K562 (cell line): ENCODE results near the gene GCK. TPM values are rescaled to one million over a fixed set of nuclear protein-coding genes. Genes with fewer than 3 reads are reported as not detected.

Experiments
- ATAC-seq: fragments of 200-7000 bp; cut with Tn5 transposase; 3 replicates; pipeline ENCODE4 v1.9.1; 2020; ENCODE audit warnings: moderate library complexity
- BruUV-seq: library from RNA; stranded (reverse); fragments of 400-500 nt; replicated peaks from 2 replicates; lab custom pipeline; 2021; lab: Mats Ljungman, UMichigan
- CTCF ChIA-PET: fragments of 300-600 bp; formaldehyde crosslinking; extraction: SDS; loops from one replicate; lab custom pipeline; 2021; ENCODE audit warnings: low intra/inter-chr PET ratio; lab: Yijun Ruan, JAX
- POLR2A ChIA-PET: fragments of 300-600, 350-650 bp; sonication (Branson Sonifier 250); formaldehyde crosslinking; extraction: SDS; loops from one replicate; lab custom pipeline; 2021; ENCODE audit warnings: antibody characterized with exemption, inconsistent platforms; lab: Yijun Ruan, JAX
- DNase-seq, 4 experiments: peaks; one replicate each; pipeline versions ENCODE4 v3.0.0 to v3.0.0-alpha.2; 2011 to 2018; ENCODE audit warnings: low spot score in 3 of 4, mixed read lengths in 3 of 4; ENCODE audit errors: extremely low read depth in 1 of 4
- FAIRE-seq: peaks from 2 replicates; lab custom pipeline; 2011; peaks lifted over from hg19 to GRCh38; lab: Jason Lieb, UNC
- H2AFZ ChIP-seq: 2 replicates; pipeline ENCODE4 v1.6.0; 2011; ENCODE audit warnings: low read depth, low read length, control low read depth, inconsistent platforms
- H3K27ac ChIP-seq: fragments of 200-600 bp; 3 replicates; pipeline ENCODE4 v1.8.0; 2011; ENCODE audit warnings: low read depth, mild to moderate bottlenecking, control low read depth, inconsistent platforms, low read length, moderate library complexity, mixed read lengths; ENCODE audit errors: extremely low read depth
- H3K27me3 ChIP-seq, 2 experiments: fragments of 300-600 bp in 1 of 2; 2 replicates in 1 of 2; 3 replicates in 1 of 2; pipeline versions ENCODE4 v1.6.0 to v1.8.0; 2011; ENCODE audit warnings: inconsistent platforms in 2 of 2, low read length in 2 of 2, mild to moderate bottlenecking in 1 of 2, mixed read lengths in 1 of 2, moderate library complexity in 1 of 2; ENCODE audit not compliant: control insufficient read depth in 2 of 2, insufficient read depth in 2 of 2
- H3K36me3 ChIP-seq: fragments of 300-600 bp; 3 replicates; pipeline ENCODE4 v1.8.0; 2011; ENCODE audit warnings: mild to moderate bottlenecking, low read length, inconsistent platforms; ENCODE audit not compliant: control insufficient read depth, insufficient read depth
- H3K4me1 ChIP-seq, 2 experiments: fragments of 200-600 bp in 1 of 2; replicated peaks in 1 of 2; 2 replicates in 1 of 2; 3 replicates in 1 of 2; pipeline versions ENCODE4 v1.5.1 to v1.8.0; 2011; ENCODE audit warnings: inconsistent platforms in 2 of 2, low read length in 2 of 2, mild to moderate bottlenecking in 1 of 2, mixed read lengths in 1 of 2, moderate library complexity in 1 of 2; ENCODE audit not compliant: control insufficient read depth in 2 of 2, insufficient read depth in 2 of 2
- H3K4me2 ChIP-seq: 2 replicates; pipeline ENCODE4 v1.6.1; 2011; ENCODE audit warnings: low read length, control low read depth, inconsistent platforms, mixed read lengths; ENCODE audit not compliant: insufficient read depth
- H3K4me3 ChIP-seq: fragments of 200-600 bp; sonication (generic), shearing (Covaris generic); 2 replicates; pipeline ENCODE4 v1.5.1; 2016; ENCODE audit warnings: control low read depth, inconsistent platforms
- H3K79me2 ChIP-seq: fragments of 200-600 bp; 3 replicates; pipeline ENCODE4 v1.8.0; 2011; ENCODE audit warnings: low read length, inconsistent platforms; ENCODE audit not compliant: control insufficient read depth, insufficient read depth
- H3K9ac ChIP-seq, 2 experiments: 2 replicates each; pipeline versions ENCODE4 v1.6.0 to v1.6.1; 2011; ENCODE audit warnings: low read depth in 2 of 2, low read length in 2 of 2, control low read depth in 1 of 2, inconsistent platforms in 1 of 2, mild to moderate bottlenecking in 1 of 2, mixed read lengths in 1 of 2; ENCODE audit not compliant: insufficient read depth in 1 of 2
- H3K9me1 ChIP-seq: one replicate; pipeline ENCODE4 v1.6.0; 2011; ENCODE audit warnings: inconsistent platforms, mild to moderate bottlenecking, low read length, moderate library complexity; ENCODE audit not compliant: control insufficient read depth, insufficient read depth
- H3K9me3 ChIP-seq: replicated peaks from 2 replicates; pipeline ENCODE4 v1.5.1; 2011; ENCODE audit warnings: low read depth, low read length, inconsistent platforms; ENCODE audit not compliant: control insufficient read depth, insufficient read depth
- H4K20me1 ChIP-seq: replicated peaks from 2 replicates; pipeline ENCODE4 v1.6.1; 2011; ENCODE audit warnings: low read length, inconsistent platforms, mixed read lengths; ENCODE audit not compliant: control insufficient read depth, insufficient read depth
- CREBBP ChIP-seq: IDR thresholded peaks from one replicate; pipeline ENCODE4 v1.6.1; 2012; ENCODE audit warnings: low read depth, mild to moderate bottlenecking, control low read depth, inconsistent platforms, low read length
- CXXC5 ChIP-seq: fragments of 250-450 bp; sonication (Bioruptor Pico); IDR thresholded peaks from 2 replicates; pipeline ENCODE4 v1.8.0; 2022; ENCODE audit warnings: inconsistent platforms, mild to moderate bottlenecking, moderate library complexity
- GATAD2A ChIP-seq: fragments of 450-650 bp; IDR thresholded peaks from 2 replicates; pipeline ENCODE4 v1.6.1; 2017
- GATAD2B ChIP-seq: fragments of 450-650 bp; IDR thresholded peaks from 2 replicates; pipeline ENCODE4 v1.6.1; 2017; ENCODE audit warnings: mild to moderate bottlenecking, borderline replicate concordance
- HNRNPLL ChIP-seq: fragments of 200-400 bp; formaldehyde crosslinking; IDR thresholded peaks from 2 replicates; pipeline ENCODE4 v1.6.1; 2017; ENCODE audit warnings: low read length, low read depth, mild to moderate bottlenecking; ENCODE audit not compliant: poor library complexity, severe bottlenecking
- MEF2A ChIP-seq: IDR thresholded peaks from 2 replicates; pipeline ENCODE4 v1.6.1; 2011; ENCODE audit warnings: low read depth, mild to moderate bottlenecking, low read length, moderate library complexity; ENCODE audit not compliant: control insufficient read depth
- RBM25 ChIP-seq: fragments of 200-400 bp; formaldehyde crosslinking; IDR thresholded peaks from 2 replicates; pipeline ENCODE4 v1.6.1; 2018; ENCODE audit warnings: low read length, low read depth, moderate library complexity; ENCODE audit not compliant: severe bottlenecking
- ZBTB12 ChIP-seq: fragments of 250-450 bp; sonication (Bioruptor Pico); IDR thresholded peaks from 2 replicates; pipeline ENCODE4 v1.4.0; 2020
- ZFX ChIP-seq: sonication (generic); formaldehyde crosslinking; IDR thresholded peaks from 2 replicates; pipeline ENCODE4 v1.8.0; 2022; ENCODE audit warnings: mild to moderate bottlenecking, missing genetic modification reagents, moderate library complexity
- ZNF384 ChIP-seq: IDR thresholded peaks from 2 replicates; pipeline ENCODE4 v1.6.1; 2012; ENCODE audit warnings: low read depth, low read length, improper control_type of control experiment
- ZNF79 ChIP-seq: fragments of 250-450 bp; sonication (Bioruptor Pico); IDR thresholded peaks from 2 replicates; pipeline ENCODE4 v1.4.0; 2020; ENCODE audit warnings: low read depth, mild to moderate bottlenecking, moderate library complexity
- WGBS: fragments of 100-300 bp; shearing (Covaris generic); methylation state at CpG from one replicate; pipeline ENCODE4 v1.1.6; 2016; ENCODE audit warnings: low coverage, mixed read lengths; ENCODE audit not compliant: insufficient coverage; ENCODE audit errors: missing lambda C conversion rate; 5-methylcytosine and 5-hydroxymethylcytosine counted together
- in situ Hi-C: fragments of 300-500 bp; cut with MboI; formaldehyde crosslinking; loops from 4 replicates; pipeline ENCODE4 v1.15.0; 2018; ENCODE audit warnings: inconsistent platforms, mixed read lengths
- intact Hi-C: fragments of 100-400 bp; cut with micrococcal nuclease; formaldehyde crosslinking; loops from 2 replicates; pipeline ENCODE4 v1.14.2; 2022
- polyA plus RNA-seq, 8 experiments: library from polyadenylated mRNA; depleted of rRNA in 4 of 8; stranded (reverse) in 5 of 8; unstranded in 3 of 8; fragments of >200 nt; fragmentation: Nextera tagmentation in 2 of 8; fragmentation: Illumina TruSeq in 1 of 8; extraction: Ambion mirVana in 2 of 8; extraction: Trizol in 1 of 8; gene quantifications; 2 replicates each; pipeline versions ENCODE4 v1.2.1 to v1.2.3, GENCODE V29; 2011 to 2014; ENCODE audit warnings: inconsistent platforms in 1 of 8, missing spikeins in 1 of 8
- total RNA-seq, 7 experiments: library from RNA; depleted of rRNA in 6 of 7; stranded (reverse); fragments of >200 nt in 6 of 7; fragmentation: Illumina TruSeq in 2 of 7; extraction: Trizol in 2 of 7; gene quantifications; 2 replicates each; pipeline versions ENCODE4 v1.2.1 to v1.2.3, GENCODE V29; 2011 to 2021; ENCODE audit warnings: low replicate concordance in 1 of 7
- TF ChIP-seq, protein P1 (sequence below), 2 experiments: IDR thresholded peaks; 2 replicates each; pipeline ENCODE4 v1.6.1; 2012; ENCODE audit warnings: improper control_type of control experiment in 2 of 2, low read depth in 2 of 2, low read length in 2 of 2, borderline replicate concordance in 1 of 2
- TF ChIP-seq, protein P2 (sequence below): fragments of 250-450 bp; sonication (Bioruptor Pico); IDR thresholded peaks from 2 replicates; pipeline ENCODE4 v1.8.0; 2022; ENCODE audit warnings: moderate library complexity, mild to moderate bottlenecking, inconsistent platforms
- TF ChIP-seq, protein P3 (sequence below): sonication (generic); formaldehyde crosslinking; IDR thresholded peaks from 2 replicates; pipeline ENCODE4 v1.8.0; 2023; ENCODE audit warnings: mild to moderate bottlenecking, missing genetic modification reagents

Gene GCK
- total and polyA plus RNA-seq, 9 of the 15 experiments (the other 6 are each of a cell fraction or from before 2014, with no cell fraction given): 0.11 to 0.55 (median 0.16) TPM; not detected in 3

- no peaks in the 10 kb centered on the region for H3K9me3 ChIP-seq
- H3K4me2 ChIP-seq: no peak overlapping the region
- H3K27ac ChIP-seq: no peak overlapping the region
- BruUV-seq: no TSS peak
- no peaks in the 10 kb centered on the region for H3K79me2 ChIP-seq
- H3K9ac ChIP-seq: 0 out of 4 replicates have a peak overlapping the region, but pooled peaks of 1 of the 2 experiments have one; percentile 8
- H3K4me3 ChIP-seq: no peak overlapping the region
- H2AFZ ChIP-seq: no peak overlapping the region
- in situ Hi-C loops: no loop called here
- FAIRE-seq: no peak
- WGBS: 46% methylated on average over 7 of the region's 10 CpGs
- POLR2A ChIA-PET: no interaction called here
- no peaks in the 10 kb centered on the region; the same call in 1 of the 2 replicates for H4K20me1 ChIP-seq
- H3K36me3 ChIP-seq: no peaks in the 10 kb centered on the region
- CTCF ChIA-PET: no interaction called here
- no peak for ATAC-seq
- intact Hi-C loops: no loop called here
- H3K9me1 ChIP-seq: no peaks in the 10 kb centered on the region
- no peaks in the 10 kb centered on the region for H3K27me3 ChIP-seq
- H3K4me1 ChIP-seq: peaks cover 0 to 22% of the 10 kb centered on the region in 2 experiments; a peak in 2 of 5 replicates
- DNase-seq: no peak
- TF ChIP-seq HNRNPLL (no peak), CXXC5 (CRISPR knock-in tag) (no peak), MEF2A (no peak), GATAD2A (no peak), ZNF79 (CRISPR knock-in tag) (no peak), ZFX (CRISPR knock-in tag) (no peak), ZBTB12 (CRISPR knock-in tag) (no peak), CREBBP (no peak), GATAD2B (no peak), RBM25 (no peak), ZNF384 (no peak)
- TF ChIP-seq, protein P1, sequence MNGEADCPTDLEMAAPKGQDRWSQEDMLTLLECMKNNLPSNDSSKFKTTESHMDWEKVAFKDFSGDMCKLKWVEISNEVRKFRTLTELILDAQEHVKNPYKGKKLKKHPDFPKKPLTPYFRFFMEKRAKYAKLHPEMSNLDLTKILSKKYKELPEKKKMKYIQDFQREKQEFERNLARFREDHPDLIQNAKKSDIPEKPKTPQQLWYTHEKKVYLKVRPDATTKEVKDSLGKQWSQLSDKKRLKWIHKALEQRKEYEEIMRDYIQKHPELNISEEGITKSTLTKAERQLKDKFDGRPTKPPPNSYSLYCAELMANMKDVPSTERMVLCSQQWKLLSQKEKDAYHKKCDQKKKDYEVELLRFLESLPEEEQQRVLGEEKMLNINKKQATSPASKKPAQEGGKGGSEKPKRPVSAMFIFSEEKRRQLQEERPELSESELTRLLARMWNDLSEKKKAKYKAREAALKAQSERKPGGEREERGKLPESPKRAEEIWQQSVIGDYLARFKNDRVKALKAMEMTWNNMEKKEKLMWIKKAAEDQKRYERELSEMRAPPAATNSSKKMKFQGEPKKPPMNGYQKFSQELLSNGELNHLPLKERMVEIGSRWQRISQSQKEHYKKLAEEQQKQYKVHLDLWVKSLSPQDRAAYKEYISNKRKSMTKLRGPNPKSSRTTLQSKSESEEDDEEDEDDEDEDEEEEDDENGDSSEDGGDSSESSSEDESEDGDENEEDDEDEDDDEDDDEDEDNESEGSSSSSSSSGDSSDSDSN (IDR thresholded peaks at IDR 0.05; ENCODE audit: borderline replicate concordance in 1 of 2, low read depth in 2 of 2, low read length in 2 of 2): no peak
- TF ChIP-seq, protein P2, sequence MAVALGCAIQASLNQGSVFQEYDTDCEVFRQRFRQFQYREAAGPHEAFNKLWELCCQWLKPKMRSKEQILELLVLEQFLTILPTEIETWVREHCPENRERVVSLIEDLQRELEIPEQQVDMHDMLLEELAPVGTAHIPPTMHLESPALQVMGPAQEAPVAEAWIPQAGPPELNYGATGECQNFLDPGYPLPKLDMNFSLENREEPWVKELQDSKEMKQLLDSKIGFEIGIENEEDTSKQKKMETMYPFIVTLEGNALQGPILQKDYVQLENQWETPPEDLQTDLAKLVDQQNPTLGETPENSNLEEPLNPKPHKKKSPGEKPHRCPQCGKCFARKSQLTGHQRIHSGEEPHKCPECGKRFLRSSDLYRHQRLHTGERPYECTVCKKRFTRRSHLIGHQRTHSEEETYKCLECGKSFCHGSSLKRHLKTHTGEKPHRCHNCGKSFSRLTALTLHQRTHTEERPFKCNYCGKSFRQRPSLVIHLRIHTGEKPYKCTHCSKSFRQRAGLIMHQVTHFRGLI: no peak
- TF ChIP-seq, protein P3, sequence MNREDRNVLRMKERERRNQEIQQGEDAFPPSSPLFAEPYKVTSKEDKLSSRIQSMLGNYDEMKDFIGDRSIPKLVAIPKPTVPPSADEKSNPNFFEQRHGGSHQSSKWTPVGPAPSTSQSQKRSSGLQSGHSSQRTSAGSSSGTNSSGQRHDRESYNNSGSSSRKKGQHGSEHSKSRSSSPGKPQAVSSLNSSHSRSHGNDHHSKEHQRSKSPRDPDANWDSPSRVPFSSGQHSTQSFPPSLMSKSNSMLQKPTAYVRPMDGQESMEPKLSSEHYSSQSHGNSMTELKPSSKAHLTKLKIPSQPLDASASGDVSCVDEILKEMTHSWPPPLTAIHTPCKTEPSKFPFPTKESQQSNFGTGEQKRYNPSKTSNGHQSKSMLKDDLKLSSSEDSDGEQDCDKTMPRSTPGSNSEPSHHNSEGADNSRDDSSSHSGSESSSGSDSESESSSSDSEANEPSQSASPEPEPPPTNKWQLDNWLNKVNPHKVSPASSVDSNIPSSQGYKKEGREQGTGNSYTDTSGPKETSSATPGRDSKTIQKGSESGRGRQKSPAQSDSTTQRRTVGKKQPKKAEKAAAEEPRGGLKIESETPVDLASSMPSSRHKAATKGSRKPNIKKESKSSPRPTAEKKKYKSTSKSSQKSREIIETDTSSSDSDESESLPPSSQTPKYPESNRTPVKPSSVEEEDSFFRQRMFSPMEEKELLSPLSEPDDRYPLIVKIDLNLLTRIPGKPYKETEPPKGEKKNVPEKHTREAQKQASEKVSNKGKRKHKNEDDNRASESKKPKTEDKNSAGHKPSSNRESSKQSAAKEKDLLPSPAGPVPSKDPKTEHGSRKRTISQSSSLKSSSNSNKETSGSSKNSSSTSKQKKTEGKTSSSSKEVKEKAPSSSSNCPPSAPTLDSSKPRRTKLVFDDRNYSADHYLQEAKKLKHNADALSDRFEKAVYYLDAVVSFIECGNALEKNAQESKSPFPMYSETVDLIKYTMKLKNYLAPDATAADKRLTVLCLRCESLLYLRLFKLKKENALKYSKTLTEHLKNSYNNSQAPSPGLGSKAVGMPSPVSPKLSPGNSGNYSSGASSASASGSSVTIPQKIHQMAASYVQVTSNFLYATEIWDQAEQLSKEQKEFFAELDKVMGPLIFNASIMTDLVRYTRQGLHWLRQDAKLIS (CRISPR knock-in tag): no peak
These were observed 48.9 kb downstream of the GCK start for GRCh38 chr7:44140341-44140740.
